H1 (cell line): ENCODE results near the gene DCBLD1. TPM values are rescaled to one million over a fixed set of nuclear protein-coding genes. Genes with fewer than 3 reads are reported as not detected.

Experiments used
- CTCF ChIA-PET: fragments of 300-600 bp; sonication (Branson Sonifier 250); formaldehyde crosslinking; loops from one replicate; lab custom pipeline; 2021; ENCODE audit not compliant: partially characterized antibody; lab: Charles Lee
- POLR2A ChIA-PET: fragments of 300-600 bp; sonication (Branson Sonifier 250); formaldehyde crosslinking; loops from one replicate; lab custom pipeline; 2021; ENCODE audit warnings: inconsistent platforms; ENCODE audit not compliant: partially characterized antibody; lab: Charles Lee
- DNase-seq, 2 experiments: peaks; one replicate each; pipeline versions ENCODE4 v3.0.0 to v3.0.0-alpha.2; 2010 to 2022; ENCODE audit warnings: low spot score in 2 of 2, low read depth in 1 of 2, mixed read lengths in 1 of 2
- FAIRE-seq: peaks from 2 replicates; lab custom pipeline; 2011; peaks lifted over from hg19 to GRCh38; lab: Jason Lieb, UNC
- H2AFZ ChIP-seq: 2 replicates; pipeline ENCODE4 v1.8.1; 2012; ENCODE audit warnings: low read length, inconsistent platforms
- H2AK5ac ChIP-seq: 2 replicates; pipeline ENCODE4 v1.6.1; 2013; ENCODE audit warnings: low read depth, low read length
- H2BK120ac ChIP-seq: replicated peaks from 2 replicates; pipeline ENCODE3; 2013; ENCODE audit warnings: low read depth, low read length, inconsistent platforms
- H2BK12ac ChIP-seq: 2 replicates; pipeline ENCODE4 v1.6.1; 2013; ENCODE audit warnings: low read depth, low read length
- H2BK15ac ChIP-seq: 2 replicates; pipeline ENCODE4 v1.6.1; 2013; ENCODE audit warnings: low read length
- H2BK20ac ChIP-seq: 2 replicates; pipeline ENCODE4 v1.6.1; 2013; ENCODE audit warnings: low read length
- H2BK5ac ChIP-seq: 2 replicates; pipeline ENCODE4 v1.6.1; 2013; ENCODE audit warnings: low read depth, low read length
- H3K14ac ChIP-seq: 2 replicates; pipeline ENCODE4 v1.6.1; 2013; ENCODE audit warnings: inconsistent platforms; ENCODE audit not compliant: insufficient read length
- H3K18ac ChIP-seq: 2 replicates; pipeline ENCODE4 v1.6.1; 2013; ENCODE audit warnings: low read length; ENCODE audit errors: extremely low read depth
- H3K23ac ChIP-seq: 2 replicates; pipeline ENCODE4 v1.6.1; 2013; ENCODE audit warnings: inconsistent platforms; ENCODE audit not compliant: insufficient read length
- H3K23me2 ChIP-seq: 2 replicates; pipeline ENCODE4 v1.6.1; 2013; ENCODE audit warnings: low read depth, low read length
- H3K27ac ChIP-seq: 2 replicates; pipeline ENCODE4 v1.6.1; 2011; ENCODE audit warnings: low read depth, low read length, inconsistent platforms
- H3K27me3 ChIP-seq, 4 experiments: replicated peaks in 1 of 4; 1 replicate in 1 of 4; 2 replicates in 3 of 4; pipeline versions ENCODE4 v1.6.1 to v1.8.1; 2011 to 2013; ENCODE audit warnings: low read length in 3 of 4, mild to moderate bottlenecking in 3 of 4, inconsistent platforms in 2 of 4, mixed read lengths in 2 of 4, moderate library complexity in 1 of 4; ENCODE audit not compliant: control insufficient read depth in 3 of 4, insufficient read depth in 3 of 4; ENCODE audit errors: extremely low read depth in 1 of 4
- H3K36me3 ChIP-seq, 4 experiments: 2 replicates each; pipeline versions ENCODE4 v1.6.1 to v1.8.1; 2011 to 2013; ENCODE audit warnings: mild to moderate bottlenecking in 4 of 4, low read length in 3 of 4, moderate library complexity in 2 of 4, control low read depth in 1 of 4, inconsistent platforms in 1 of 4; ENCODE audit not compliant: insufficient read depth in 4 of 4, control insufficient read depth in 2 of 4
- H3K4ac ChIP-seq: replicated peaks from 2 replicates; pipeline ENCODE3; 2013; ENCODE audit warnings: low read length, low read depth, mixed read lengths, inconsistent platforms; ENCODE audit not compliant: insufficient read length
- H3K4me1 ChIP-seq, 4 experiments: replicated peaks in 1 of 4; 1 replicate in 1 of 4; 2 replicates in 3 of 4; pipeline versions ENCODE4 v1.6.1 to v1.8.1; 2011 to 2013; ENCODE audit warnings: low read length in 3 of 4, inconsistent platforms in 2 of 4, mixed read lengths in 1 of 4; ENCODE audit not compliant: insufficient read depth in 4 of 4, control insufficient read depth in 3 of 4
- H3K4me2 ChIP-seq, 2 experiments: 2 replicates each; pipeline versions ENCODE4 v1.6.1 to v1.8.1; 2011 to 2013; ENCODE audit warnings: low read depth in 2 of 2, low read length in 2 of 2, control low read depth in 1 of 2, inconsistent platforms in 1 of 2, mild to moderate bottlenecking in 1 of 2; ENCODE audit not compliant: insufficient read depth in 1 of 2
- H3K4me3 ChIP-seq, 4 experiments: fragments of 200-600, 300-600 bp in 1 of 4; sonication (generic), shearing (Covaris generic), sonication (Bioruptor Twin) in 1 of 4; 2 replicates each; pipeline versions ENCODE4 v1.5.1 to v1.8.1; 2011 to 2016; ENCODE audit warnings: low read length in 4 of 4, low read depth in 3 of 4, control low read depth in 2 of 4, inconsistent platforms in 2 of 4, mild to moderate bottlenecking in 2 of 4, mixed read lengths in 1 of 4, moderate library complexity in 1 of 4; ENCODE audit not compliant: insufficient read depth in 2 of 4; ENCODE audit errors: extremely low read depth in 1 of 4
- H3K56ac ChIP-seq: replicated peaks from 2 replicates; pipeline ENCODE3; 2013; ENCODE audit warnings: low read depth, mild to moderate bottlenecking, mixed read lengths, low read length, inconsistent platforms; ENCODE audit not compliant: insufficient read length
- H3K79me1 ChIP-seq: 2 replicates; pipeline ENCODE4 v1.6.1; 2013; ENCODE audit warnings: low read depth, low read length, control low read depth
- H3K79me2 ChIP-seq, 2 experiments: 2 replicates each; pipeline versions ENCODE4 v1.6.1 to v1.8.1; 2012 to 2013; ENCODE audit warnings: low read length in 2 of 2, mild to moderate bottlenecking in 2 of 2, inconsistent platforms in 1 of 2; ENCODE audit not compliant: insufficient read depth in 2 of 2, control insufficient read depth in 1 of 2
- H3K9ac ChIP-seq, 4 experiments: replicated peaks in 1 of 4; 1 replicate in 1 of 4; 2 replicates in 3 of 4; pipeline versions ENCODE4 v1.6.1 to v1.8.1; 2011 to 2013; ENCODE audit warnings: low read depth in 3 of 4, low read length in 3 of 4, control low read depth in 2 of 4, mild to moderate bottlenecking in 2 of 4, moderate library complexity in 2 of 4, inconsistent platforms in 1 of 4; ENCODE audit errors: extremely low read depth in 1 of 4
- H3K9me3 ChIP-seq, 2 experiments: 2 replicates each; pipeline versions ENCODE4 v1.6.1 to v1.8.1; 2012 to 2013; ENCODE audit warnings: mild to moderate bottlenecking in 2 of 2, moderate library complexity in 2 of 2, control low read depth in 1 of 2, inconsistent platforms in 1 of 2, low read depth in 1 of 2, low read length in 1 of 2, mixed read lengths in 1 of 2; ENCODE audit not compliant: insufficient read depth in 2 of 2
- H4K20me1 ChIP-seq, 2 experiments: replicated peaks in 1 of 2; 2 replicates each; pipeline versions ENCODE3 to v1.8.1; 2011 to 2013; ENCODE audit warnings: inconsistent platforms in 2 of 2, low read length in 2 of 2, mild to moderate bottlenecking in 1 of 2; ENCODE audit not compliant: insufficient read depth in 2 of 2, control insufficient read depth in 1 of 2
- H4K5ac ChIP-seq: 2 replicates; pipeline ENCODE4 v1.6.1; 2013; ENCODE audit warnings: low read length, low read depth, mixed read lengths, inconsistent platforms; ENCODE audit not compliant: insufficient read length
- H4K8ac ChIP-seq: 2 replicates; pipeline ENCODE4 v1.8.0; 2013; ENCODE audit warnings: mild to moderate bottlenecking, moderate library complexity, low read length, inconsistent platforms; ENCODE audit not compliant: insufficient read depth; ENCODE audit errors: extremely low read depth
- H4K91ac ChIP-seq: replicated peaks from 2 replicates; pipeline ENCODE3; 2013; ENCODE audit warnings: low read length, mixed read lengths, inconsistent platforms; ENCODE audit not compliant: insufficient read length
- BRCA1 ChIP-seq: IDR thresholded peaks from 2 replicates; pipeline ENCODE4 v1.6.1; 2012; ENCODE audit warnings: low read depth, low read length, improper control_type of control experiment
- CTBP2 ChIP-seq: IDR thresholded peaks from 2 replicates; pipeline ENCODE4 v1.7.0; 2011; ENCODE audit warnings: borderline replicate concordance, mild to moderate bottlenecking, moderate library complexity, mixed read lengths, low read length; ENCODE audit not compliant: insufficient read depth, insufficient read length
- EZH2 ChIP-seq: fragments of 200-600 bp; sonication (generic); IDR thresholded peaks from 2 replicates; pipeline ENCODE4 v1.7.1; 2012; ENCODE audit warnings: low read depth, mild to moderate bottlenecking, moderate library complexity, low read length, inconsistent platforms; ENCODE audit not compliant: severe bottlenecking
- FOSL1 ChIP-seq: IDR thresholded peaks from 2 replicates; pipeline ENCODE4 v1.6.1; 2011; ENCODE audit warnings: mild to moderate bottlenecking, low read depth, low read length, moderate library complexity; ENCODE audit not compliant: insufficient read depth
- JUN ChIP-seq: IDR thresholded peaks from 2 replicates; pipeline ENCODE4 v1.6.1; 2011; ENCODE audit warnings: low read depth, mild to moderate bottlenecking, improper control_type of control experiment, low read length
- KDM4A ChIP-seq: IDR thresholded peaks from one replicate; pipeline ENCODE4 v1.7.1; 2012; ENCODE audit warnings: low read depth, mild to moderate bottlenecking, moderate library complexity, low read length, inconsistent platforms; ENCODE audit not compliant: severe bottlenecking
- PHF8 ChIP-seq: fragments of 200-600 bp; sonication (generic); conservative IDR thresholded peaks from 2 replicates; pipeline ENCODE4 v1.7.1; 2012; ENCODE audit warnings: low read depth, mild to moderate bottlenecking, inconsistent platforms, low read length, moderate library complexity
- RNF2 ChIP-seq: fragments of 200-900, 300-1000 bp; sonication (generic); IDR thresholded peaks from 2 replicates; pipeline ENCODE4 v1.7.1; 2016; ENCODE audit warnings: borderline replicate concordance, low read depth, mild to moderate bottlenecking, antibody characterized with exemption, low read length; ENCODE audit not compliant: poor library complexity, severe bottlenecking; ENCODE audit errors: missing control alignments
- RXRA ChIP-seq: IDR thresholded peaks from 2 replicates; pipeline ENCODE4 v1.6.1; 2011; ENCODE audit warnings: low read depth, mild to moderate bottlenecking, low read length, moderate library complexity; ENCODE audit not compliant: insufficient read depth
- TAF1 ChIP-seq: IDR thresholded peaks from 2 replicates; pipeline ENCODE4 v1.6.1; 2011; ENCODE audit warnings: mild to moderate bottlenecking, low read depth, low read length
- ZNF274 ChIP-seq: IDR thresholded peaks from 2 replicates; pipeline ENCODE4 v1.7.0; 2012; ENCODE audit warnings: low read length, borderline replicate concordance; ENCODE audit errors: extremely low read depth
- WGBS, 2 experiments: shearing (Covaris generic) in 1 of 2; methylation state at CpG; one replicate each; pipeline versions ENCODE4 v1.1.6 to v1.1.7; 2013 to 2015; ENCODE audit warnings: low lambda C conversion rate in 2 of 2, mixed read lengths in 2 of 2, inconsistent platforms in 1 of 2, low coverage in 1 of 2, missing lambda C conversion rate in 1 of 2; ENCODE audit not compliant: insufficient replicate concordance in 2 of 2, insufficient coverage in 1 of 2, insufficient read length in 1 of 2; ENCODE audit errors: extremely low coverage in 1 of 2, missing lambda C conversion rate in 1 of 2; 5-methylcytosine and 5-hydroxymethylcytosine counted together
- polyA plus RNA-seq, 7 experiments: library from polyadenylated mRNA; depleted of rRNA in 3 of 7; stranded (reverse) in 5 of 7; unstranded in 2 of 7; fragments of >200 nt in 5 of 7; fragments of 200-250 nt in 2 of 7; gene quantifications; 1 replicate in 5 of 7; 2 replicates in 1 of 7; 4 replicates in 1 of 7; pipeline versions ENCODE4 v1.2.1 to v1.2.3, GENCODE V29; 2011 to 2013; ENCODE audit warnings: missing spikeins in 2 of 7, mixed read lengths in 2 of 7
- total RNA-seq: library from RNA; stranded (reverse); fragmentation: NEBNext Ultra II Directional; extraction: Animal tissue kit (Norgen Biotek cat#: 25700); gene quantifications from 2 replicates; pipeline ENCODE4 v1.2.1, GENCODE V29; 2021

Gene DCBLD1
- total and polyA plus RNA-seq, 2 of the 8 experiments (the other 6 are each of a cell fraction or from before 2014, with no cell fraction given), result 3.9 to 11.2 TPM

DNA sequence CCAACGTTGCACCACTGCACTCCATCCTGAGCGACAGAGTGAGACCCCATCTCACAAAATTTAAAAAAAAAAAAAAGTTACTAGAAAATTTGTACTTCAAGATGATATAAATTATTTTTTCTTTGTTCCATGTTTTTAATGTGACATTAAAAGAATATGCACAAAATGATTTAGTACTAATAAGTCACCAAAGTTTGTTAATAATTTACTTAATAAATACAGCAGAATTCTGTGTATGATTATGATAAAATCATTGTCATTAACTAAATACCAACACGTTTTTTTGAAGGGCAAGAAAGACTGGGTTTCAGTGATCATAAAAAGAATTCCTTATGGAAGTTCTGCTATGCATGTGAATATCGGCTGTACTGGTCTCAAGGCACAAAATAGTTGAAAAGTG, 91.7 kb downstream of the DCBLD1 start:
- Histone ChIP-seq H4K8ac (no peak overlapping the region), H2BK15ac (no peak overlapping the region), H4K91ac (no peak overlapping the region), H4K20me1 (no peaks in the 10 kb centered on the region), H3K9ac (no peak overlapping the region), H2AK5ac (no peak overlapping the region), H2BK5ac (no peak overlapping the region), H3K56ac (no peak overlapping the region), H3K27me3 (peaks cover 0 to 2% (median 0%) of the 10 kb centered on the region in 4 experiments; a peak in 1 of 7 replicates), H2BK12ac (no peak overlapping the region), H3K79me1 (no peaks in the 10 kb centered on the region), H3K18ac (no peak overlapping the region), H3K23ac (no peak overlapping the region), H3K4me2 (no peak overlapping the region), H2AFZ (no peak overlapping the region), H3K79me2 (no peaks in the 10 kb centered on the region), H2BK20ac (no peak overlapping the region), H3K36me3 (peaks cover 0 to 26% (median 3%) of the 10 kb centered on the region in 4 experiments; a peak in 3 of 8 replicates), H3K23me2 (no peaks in the 10 kb centered on the region), H3K9me3 (no peaks in the 10 kb centered on the region), H3K4ac (no peak overlapping the region), H3K4me1 (no peaks in the 10 kb centered on the region), H3K27ac (no peak overlapping the region), H3K14ac (no peak overlapping the region), H2BK120ac (no peak overlapping the region), H3K4me3 (no peak overlapping the region), H4K5ac (no peak overlapping the region)
- no peak for DNase-seq
- ChIA-PET POLR2A (no interaction called here), CTCF (interaction anchor here (1.0 to 1.4 kb wide), 4 partner anchors 9 to 31 kb away, joined by 3 read pairs; no protein-coding TSS in a partner anchor)
- WGBS, 2 experiments, result 95% methylated on average over 4 of the region's 4 CpGs; no CpG with 5 or more reads in 1 of the 2 experiments
- FAIRE-seq, result no peak
- TF ChIP-seq PHF8 (no peak), RNF2 (no peak), KDM4A (no peak), BRCA1 (no peak), CTBP2 (no peak), ZNF274 (no peak), TAF1 (no peak), FOSL1 (no peak), JUN (no peak), EZH2 (no peak), RXRA (no peak)
